Liver (tissue), 9 donors: ENCODE data around the gene ZFYVE1. TPM values are rescaled to one million over a fixed set of nuclear protein-coding genes. Genes with fewer than 3 reads are reported as not detected.
A peak's percentile ranks its signal among the peaks of the same experiment; 100 is the strongest.

ENCODE experiments used
- DNase-seq: peaks from one replicate; pipeline ENCODE4 v3.0.0-alpha.2; 2017; ENCODE audit warnings: low spot score
- H3K27ac ChIP-seq, 2 donors: one replicate each; pipeline ENCODE4 v1.7.0; 2013; ENCODE audit warnings: inconsistent platforms in 2 of 2, low read length in 2 of 2, control low read depth in 1 of 2, low read depth in 1 of 2, mild to moderate bottlenecking in 1 of 2
- H3K27me3 ChIP-seq, 4 donors: one replicate each; pipeline versions ENCODE4 v1.6.1 to v1.7.0; 2013; ENCODE audit warnings: low read length in 3 of 4, inconsistent platforms in 1 of 4, mild to moderate bottlenecking in 1 of 4, moderate library complexity in 1 of 4; ENCODE audit not compliant: control insufficient read depth in 4 of 4, insufficient read depth in 4 of 4
- H3K36me3 ChIP-seq, 4 donors: one replicate each; pipeline versions ENCODE4 v1.6.1 to v1.7.0; 2013; ENCODE audit warnings: low read length in 3 of 4, mild to moderate bottlenecking in 3 of 4, low read depth in 1 of 4, moderate library complexity in 1 of 4; ENCODE audit not compliant: control insufficient read depth in 4 of 4, insufficient read depth in 3 of 4
- H3K4me1 ChIP-seq, 4 donors: one replicate each; pipeline versions ENCODE4 v1.6.1 to v1.7.0; 2013; ENCODE audit warnings: low read length in 3 of 4, mild to moderate bottlenecking in 3 of 4, moderate library complexity in 1 of 4; ENCODE audit not compliant: control insufficient read depth in 4 of 4, insufficient read depth in 4 of 4
- H3K4me3 ChIP-seq, 3 donors: one replicate each; pipeline versions ENCODE4 v1.6.1 to v1.7.0; 2013; ENCODE audit warnings: low read length in 3 of 3, control low read depth in 1 of 3, low read depth in 1 of 3, mild to moderate bottlenecking in 1 of 3
- H3K9ac ChIP-seq, 2 donors: one replicate each; pipeline ENCODE4 v1.7.0; 2013; ENCODE audit warnings: low read length in 2 of 2, mild to moderate bottlenecking in 2 of 2, moderate library complexity in 2 of 2, control low read depth in 1 of 2, low read depth in 1 of 2
- H3K9me3 ChIP-seq, 4 donors: one replicate each; pipeline versions ENCODE4 v1.6.1 to v1.7.0; 2013; ENCODE audit warnings: low read length in 3 of 4; ENCODE audit not compliant: control insufficient read depth in 4 of 4
- FOXA1 ChIP-seq: IDR thresholded peaks from 2 replicates; pipeline ENCODE4 v1.6.1; 2016; ENCODE audit warnings: antibody characterized with exemption
- FOXA2 ChIP-seq: IDR thresholded peaks from 2 replicates; pipeline ENCODE4 v1.6.1; 2016; ENCODE audit warnings: antibody characterized with exemption
- GABPA ChIP-seq, 2 donors: IDR thresholded peaks in 1 of 2; conservative IDR thresholded peaks in 1 of 2; 2 replicates each; pipeline ENCODE4 v1.6.1; 2016; ENCODE audit warnings: antibody characterized with exemption in 2 of 2, mild to moderate bottlenecking in 1 of 2, moderate library complexity in 1 of 2
- HNF4A ChIP-seq, 2 donors: conservative IDR thresholded peaks; 2 replicates each; pipeline ENCODE4 v1.6.1; 2016; ENCODE audit warnings: antibody characterized with exemption in 2 of 2, mild to moderate bottlenecking in 2 of 2
- JUND ChIP-seq, 2 donors: IDR thresholded peaks; 2 replicates each; pipeline ENCODE4 v1.6.1; 2016; ENCODE audit warnings: antibody characterized with exemption in 2 of 2
- NR2F2 ChIP-seq: IDR thresholded peaks from 2 replicates; pipeline ENCODE4 v1.6.1; 2016; ENCODE audit warnings: antibody characterized with exemption
- RAD21 ChIP-seq, 2 donors: IDR thresholded peaks; 2 replicates each; pipeline ENCODE4 v1.6.1; 2016; ENCODE audit warnings: antibody characterized with exemption in 2 of 2, mild to moderate bottlenecking in 2 of 2
- RXRA ChIP-seq, 2 donors: IDR thresholded peaks; 2 replicates each; pipeline ENCODE4 v1.6.1; 2017 to 2018; ENCODE audit warnings: antibody characterized with exemption in 2 of 2, mild to moderate bottlenecking in 1 of 2
- SP1 ChIP-seq: IDR thresholded peaks from 2 replicates; pipeline ENCODE4 v1.6.1; 2018; ENCODE audit warnings: antibody characterized with exemption, mild to moderate bottlenecking
- TAF1 ChIP-seq: conservative IDR thresholded peaks from 2 replicates; pipeline ENCODE4 v1.6.1; 2016; ENCODE audit warnings: antibody characterized with exemption, mild to moderate bottlenecking
- YY1 ChIP-seq: IDR thresholded peaks from 2 replicates; pipeline ENCODE4 v1.6.1; 2016; ENCODE audit warnings: antibody characterized with exemption, mild to moderate bottlenecking
- WGBS: extraction: QIAGEN DNeasy Blood & Tissue Kit; methylation state at CpG from one replicate; pipeline ENCODE4 v1.1.7; 2013; 5-methylcytosine and 5-hydroxymethylcytosine counted together
- polyA plus RNA-seq, 2 donors: library from polyadenylated mRNA; stranded (reverse) in 1 of 2; unstranded in 1 of 2; fragments of 200-250 nt in 1 of 2; fragments of >200 nt in 1 of 2; fragmentation: Nextera tagmentation in 1 of 2; extraction: Ambion mirVana in 1 of 2; gene quantifications; one replicate each; pipeline versions ENCODE4 v1.2.1 to v1.2.3, GENCODE V29; 2013 to 2015
- total RNA-seq, 2 donors: library from RNA; depleted of rRNA; stranded (reverse); fragments of >200 nt; gene quantifications; one replicate each; pipeline ENCODE4 v1.2.3, GENCODE V29; 2014
- TF ChIP-seq, protein P1 (sequence below): IDR thresholded peaks from 2 replicates; pipeline ENCODE4 v1.6.1; 2016; ENCODE audit warnings: antibody characterized with exemption, mild to moderate bottlenecking
- TF ChIP-seq, protein P2 (sequence below): IDR thresholded peaks from 2 replicates; pipeline ENCODE4 v1.6.1; 2016; ENCODE audit warnings: antibody characterized with exemption
- TF ChIP-seq, protein P3 (sequence below): fragments of 150-350 bp; IDR thresholded peaks from 2 replicates; pipeline ENCODE4 v1.5.1; 2017; ENCODE audit warnings: improper control_type of control experiment, low read depth, low read length; ENCODE audit not compliant: missing input control
- TF ChIP-seq, protein P4 (sequence below): IDR thresholded peaks from 2 replicates; pipeline ENCODE4 v1.6.1; 2016; ENCODE audit warnings: antibody characterized with exemption
- donor health status: healthy.
- donor health status: healthy.
- donor health status: healthy.
- donor health status: healthy.
- donor health status: healthy.

The ZFYVE1 gene
- total and polyA plus RNA-seq, 4 donors = 5.8 to 13.5 (median 7.9) TPM

DNA sequence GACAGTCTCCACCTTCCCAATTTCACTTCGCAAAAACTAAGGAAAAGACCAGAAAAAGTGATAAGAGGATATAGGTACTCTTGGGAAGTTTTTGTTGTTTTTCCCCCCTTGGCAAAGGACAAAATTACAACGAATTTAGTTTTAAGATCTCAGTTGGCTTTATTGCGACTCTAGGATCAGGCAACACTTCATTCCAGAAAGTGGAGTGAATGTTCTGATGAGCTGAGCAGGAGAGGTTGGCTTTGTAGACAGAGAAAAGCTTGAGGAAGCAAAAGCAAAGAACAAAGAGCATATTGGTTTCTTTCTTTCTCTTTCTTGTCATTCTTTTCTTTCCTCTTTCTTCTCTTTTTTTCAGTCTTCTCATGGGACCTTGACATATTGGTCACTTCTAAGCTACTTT, 640 bp upstream of the ZFYVE1 start (continued):
- TF ChIP-seq, protein P1, sequence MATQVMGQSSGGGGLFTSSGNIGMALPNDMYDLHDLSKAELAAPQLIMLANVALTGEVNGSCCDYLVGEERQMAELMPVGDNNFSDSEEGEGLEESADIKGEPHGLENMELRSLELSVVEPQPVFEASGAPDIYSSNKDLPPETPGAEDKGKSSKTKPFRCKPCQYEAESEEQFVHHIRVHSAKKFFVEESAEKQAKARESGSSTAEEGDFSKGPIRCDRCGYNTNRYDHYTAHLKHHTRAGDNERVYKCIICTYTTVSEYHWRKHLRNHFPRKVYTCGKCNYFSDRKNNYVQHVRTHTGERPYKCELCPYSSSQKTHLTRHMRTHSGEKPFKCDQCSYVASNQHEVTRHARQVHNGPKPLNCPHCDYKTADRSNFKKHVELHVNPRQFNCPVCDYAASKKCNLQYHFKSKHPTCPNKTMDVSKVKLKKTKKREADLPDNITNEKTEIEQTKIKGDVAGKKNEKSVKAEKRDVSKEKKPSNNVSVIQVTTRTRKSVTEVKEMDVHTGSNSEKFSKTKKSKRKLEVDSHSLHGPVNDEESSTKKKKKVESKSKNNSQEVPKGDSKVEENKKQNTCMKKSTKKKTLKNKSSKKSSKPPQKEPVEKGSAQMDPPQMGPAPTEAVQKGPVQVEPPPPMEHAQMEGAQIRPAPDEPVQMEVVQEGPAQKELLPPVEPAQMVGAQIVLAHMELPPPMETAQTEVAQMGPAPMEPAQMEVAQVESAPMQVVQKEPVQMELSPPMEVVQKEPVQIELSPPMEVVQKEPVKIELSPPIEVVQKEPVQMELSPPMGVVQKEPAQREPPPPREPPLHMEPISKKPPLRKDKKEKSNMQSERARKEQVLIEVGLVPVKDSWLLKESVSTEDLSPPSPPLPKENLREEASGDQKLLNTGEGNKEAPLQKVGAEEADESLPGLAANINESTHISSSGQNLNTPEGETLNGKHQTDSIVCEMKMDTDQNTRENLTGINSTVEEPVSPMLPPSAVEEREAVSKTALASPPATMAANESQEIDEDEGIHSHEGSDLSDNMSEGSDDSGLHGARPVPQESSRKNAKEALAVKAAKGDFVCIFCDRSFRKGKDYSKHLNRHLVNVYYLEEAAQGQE = no peak
- no peak for TF ChIP-seq FOXA1
- no peak for TF ChIP-seq HNF4A (conservative IDR thresholded peaks at IDR 0.05)
- no peak for TF ChIP-seq SP1

DNA sequence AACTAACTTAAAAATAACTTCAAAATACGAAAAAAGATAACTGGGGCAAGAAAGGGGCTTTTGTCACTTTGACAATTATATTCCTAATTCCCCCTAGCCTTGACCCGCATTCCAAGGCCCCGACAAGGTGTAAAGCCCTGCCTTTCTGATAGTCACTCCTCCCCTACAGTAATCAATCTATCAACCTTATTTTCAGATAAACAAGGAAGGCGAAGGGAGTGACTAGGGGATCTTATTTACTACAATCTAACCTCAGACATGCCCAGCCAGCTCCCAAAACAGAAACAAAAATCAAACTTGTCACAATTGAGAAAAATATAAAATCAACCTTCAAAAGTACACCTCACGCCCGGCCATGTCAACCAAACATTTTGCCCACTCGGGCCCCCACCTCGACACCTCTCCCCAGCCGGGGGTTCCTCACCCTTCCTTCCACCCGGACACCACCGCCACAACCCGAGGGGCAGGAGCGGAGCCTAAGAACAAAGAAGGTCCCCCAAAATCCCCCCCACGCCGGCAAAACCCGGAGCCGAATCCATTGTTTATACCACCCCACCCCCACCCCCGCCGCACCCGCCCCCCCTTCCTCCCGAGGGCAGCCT, 562 bp downstream of the ZFYVE1 start:
- Histone ChIP-seq H3K27me3 (no peaks in the 10 kb centered on the region), H3K27ac (peak overlapping the region; percentile 72 to 83), H3K9me3 (no peaks in the 10 kb centered on the region), H3K36me3 (peaks cover 3 to 14% (median 6%) of the 10 kb centered on the region in 4 donors), H3K4me1 (peaks cover 3 to 25% (median 16%) of the 10 kb centered on the region in 4 donors), H3K4me3 (peak overlapping the region; percentile 57 to 97 (median 84)), H3K9ac (peak overlapping the region; percentile 50 to 85)
- no peak for DNase-seq
- 2% methylated on average over 21 of the region's 21 CpGs for WGBS
- TF ChIP-seq JUND (IDR thresholded peaks at IDR 0.05) (no peak), SP1 (no peak), TAF1 (no peak), HNF4A (conservative IDR thresholded peaks at IDR 0.05) (no peak), RAD21 (IDR thresholded peaks at IDR 0.05) (no peak)
- TF ChIP-seq, protein P2, sequence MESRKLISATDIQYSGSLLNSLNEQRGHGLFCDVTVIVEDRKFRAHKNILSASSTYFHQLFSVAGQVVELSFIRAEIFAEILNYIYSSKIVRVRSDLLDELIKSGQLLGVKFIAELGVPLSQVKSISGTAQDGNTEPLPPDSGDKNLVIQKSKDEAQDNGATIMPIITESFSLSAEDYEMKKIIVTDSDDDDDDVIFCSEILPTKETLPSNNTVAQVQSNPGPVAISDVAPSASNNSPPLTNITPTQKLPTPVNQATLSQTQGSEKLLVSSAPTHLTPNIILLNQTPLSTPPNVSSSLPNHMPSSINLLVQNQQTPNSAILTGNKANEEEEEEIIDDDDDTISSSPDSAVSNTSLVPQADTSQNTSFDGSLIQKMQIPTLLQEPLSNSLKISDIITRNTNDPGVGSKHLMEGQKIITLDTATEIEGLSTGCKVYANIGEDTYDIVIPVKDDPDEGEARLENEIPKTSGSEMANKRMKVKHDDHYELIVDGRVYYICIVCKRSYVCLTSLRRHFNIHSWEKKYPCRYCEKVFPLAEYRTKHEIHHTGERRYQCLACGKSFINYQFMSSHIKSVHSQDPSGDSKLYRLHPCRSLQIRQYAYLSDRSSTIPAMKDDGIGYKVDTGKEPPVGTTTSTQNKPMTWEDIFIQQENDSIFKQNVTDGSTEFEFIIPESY = no peak

DNA sequence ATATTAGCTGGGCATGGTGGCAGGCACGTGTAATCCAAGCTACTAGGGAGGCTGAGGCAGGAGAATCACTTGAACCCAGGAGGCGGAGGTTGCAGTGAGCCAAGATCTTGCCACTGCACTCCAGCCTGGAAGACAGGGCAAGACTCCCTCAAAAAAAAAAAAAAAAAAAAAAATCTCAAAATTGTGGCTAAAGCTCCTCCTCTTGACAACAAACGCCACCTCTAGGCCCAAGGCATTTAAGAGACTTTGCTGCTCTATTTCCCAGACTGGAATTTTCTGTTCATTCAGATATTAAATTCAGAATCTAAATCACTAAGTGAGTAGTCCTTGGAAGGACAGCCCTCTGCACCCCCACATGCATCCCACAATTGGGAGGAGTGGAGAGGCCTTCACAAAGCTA, 1.4 kb downstream of the ZFYVE1 start:
- Histone ChIP-seq H3K4me1 (peaks cover 3 to 25% (median 16%) of the 10 kb centered on the region in 4 donors), H3K27ac (no peak overlapping the region), H3K27me3 (no peaks in the 10 kb centered on the region), H3K9me3 (no peaks in the 10 kb centered on the region), H3K36me3 (peaks cover 3 to 14% (median 6%) of the 10 kb centered on the region in 4 donors), H3K4me3 (peak overlapping the region in 1 of 3 donors; percentile 84), H3K9ac (no peak overlapping the region)
- 80% methylated on average over 3 of the region's 3 CpGs for WGBS
- DNase-seq = no peak
- TF ChIP-seq NR2F2 (no peak), HNF4A (conservative IDR thresholded peaks at IDR 0.05) (no peak), SP1 (no peak), RXRA (IDR thresholded peaks at IDR 0.05) (no peak), YY1 (no peak), JUND (IDR thresholded peaks at IDR 0.05) (no peak), RAD21 (IDR thresholded peaks at IDR 0.05) (no peak), TAF1 (no peak), FOXA2 (no peak), GABPA (IDR thresholded peaks at IDR 0.05 in 1 of 2, conservative IDR thresholded peaks at IDR 0.05 in 1 of 2) (no peak)
- TF ChIP-seq, protein P2 = no peak
- TF ChIP-seq, protein P3, sequence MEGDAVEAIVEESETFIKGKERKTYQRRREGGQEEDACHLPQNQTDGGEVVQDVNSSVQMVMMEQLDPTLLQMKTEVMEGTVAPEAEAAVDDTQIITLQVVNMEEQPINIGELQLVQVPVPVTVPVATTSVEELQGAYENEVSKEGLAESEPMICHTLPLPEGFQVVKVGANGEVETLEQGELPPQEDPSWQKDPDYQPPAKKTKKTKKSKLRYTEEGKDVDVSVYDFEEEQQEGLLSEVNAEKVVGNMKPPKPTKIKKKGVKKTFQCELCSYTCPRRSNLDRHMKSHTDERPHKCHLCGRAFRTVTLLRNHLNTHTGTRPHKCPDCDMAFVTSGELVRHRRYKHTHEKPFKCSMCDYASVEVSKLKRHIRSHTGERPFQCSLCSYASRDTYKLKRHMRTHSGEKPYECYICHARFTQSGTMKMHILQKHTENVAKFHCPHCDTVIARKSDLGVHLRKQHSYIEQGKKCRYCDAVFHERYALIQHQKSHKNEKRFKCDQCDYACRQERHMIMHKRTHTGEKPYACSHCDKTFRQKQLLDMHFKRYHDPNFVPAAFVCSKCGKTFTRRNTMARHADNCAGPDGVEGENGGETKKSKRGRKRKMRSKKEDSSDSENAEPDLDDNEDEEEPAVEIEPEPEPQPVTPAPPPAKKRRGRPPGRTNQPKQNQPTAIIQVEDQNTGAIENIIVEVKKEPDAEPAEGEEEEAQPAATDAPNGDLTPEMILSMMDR = no peak
- TF ChIP-seq, protein P4, sequence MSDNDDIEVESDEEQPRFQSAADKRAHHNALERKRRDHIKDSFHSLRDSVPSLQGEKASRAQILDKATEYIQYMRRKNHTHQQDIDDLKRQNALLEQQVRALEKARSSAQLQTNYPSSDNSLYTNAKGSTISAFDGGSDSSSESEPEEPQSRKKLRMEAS = no peak
- TF ChIP-seq, protein P1 = no peak
